Activated naive CD4-positive, alpha-beta T cell treated with anti-CD3 and anti-CD28 coated beads for 36 hours (primary cell): ENCODE measurements around the gene MMP20. TPM values are rescaled to one million over a fixed set of nuclear protein-coding genes. Genes with fewer than 3 reads are reported as not detected.

Source experiments
- CTCF ChIA-PET: fragments of 350-600 bp; sonication (Branson Sonifier 250); formaldehyde crosslinking; loops from one replicate; lab custom pipeline; 2021; ENCODE audit warnings: antibody characterized with exemption; lab: Charles Lee
- DNase-seq: peaks from one replicate; pipeline ENCODE4 v3.0.0-alpha.2; 2020
- H3K27ac Mint-ChIP-seq: one replicate; pipeline ENCODE4 v1.8.0; 2021; ENCODE audit warnings: mild to moderate bottlenecking, mixed read lengths
- H3K27me3 Mint-ChIP-seq: one replicate; pipeline ENCODE4 v1.8.0; 2021; ENCODE audit warnings: low read depth, mixed read lengths
- H3K36me3 Mint-ChIP-seq: one replicate; pipeline ENCODE4 v1.8.0; 2021; ENCODE audit warnings: low read depth, mixed read lengths
- H3K4me1 Mint-ChIP-seq: one replicate; pipeline ENCODE4 v1.8.0; 2021; ENCODE audit warnings: low read depth, mixed read lengths
- H3K4me3 Mint-ChIP-seq: one replicate; pipeline ENCODE4 v1.8.0; 2021; ENCODE audit warnings: mild to moderate bottlenecking, moderate library complexity, mixed read lengths
- H3K9me3 Mint-ChIP-seq: one replicate; pipeline ENCODE4 v1.8.0; 2021; ENCODE audit warnings: mixed read lengths
- intact Hi-C: fragments of 100-400 bp; cut with micrococcal nuclease; formaldehyde crosslinking; loops from one replicate; pipeline ENCODE4 v1.15.1; 2023
- total RNA-seq, 2 experiments: library from RNA; stranded (reverse); gene quantifications; one replicate each; pipeline ENCODE4 v1.2.3, GENCODE V29; 2021

MMP20 gene
- total RNA-seq, 2 experiments from 2014 or later, result not detected

DNA sequence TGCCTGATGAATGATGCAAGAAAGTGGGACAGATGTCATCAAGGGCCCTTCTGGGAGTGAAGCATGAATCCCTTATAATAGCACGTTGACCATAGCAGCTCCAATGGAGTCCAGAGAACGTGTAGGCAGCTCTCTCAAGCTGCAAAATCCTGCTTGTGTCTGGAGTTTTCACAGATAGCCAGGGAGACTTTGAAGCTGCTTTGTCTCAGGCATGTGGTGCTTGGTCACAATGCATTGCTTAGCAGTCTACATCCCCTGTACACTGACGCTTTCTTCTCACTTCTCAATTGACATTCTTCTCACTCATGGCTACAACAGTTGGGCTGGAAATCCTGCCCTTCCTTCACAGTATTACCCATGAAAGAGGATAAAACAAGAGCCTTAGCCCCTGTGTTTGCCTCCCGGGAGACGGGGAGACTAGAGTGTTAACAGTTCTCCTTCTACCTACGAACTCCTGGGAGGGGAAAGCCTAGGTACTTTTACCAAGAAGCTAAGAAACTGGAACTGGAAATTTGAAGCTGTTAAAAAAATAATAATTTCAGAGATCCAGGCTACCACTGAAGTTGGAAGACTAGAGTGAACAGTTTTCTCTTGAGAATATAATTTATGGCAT, 73.9 kb downstream of the MMP20 start:
- Mint-ChIP-seq H3K27me3 (no peaks in the 10 kb centered on the region), H3K36me3 (no peaks in the 10 kb centered on the region), H3K27ac (no peak overlapping the region), H3K4me1 (no peaks in the 10 kb centered on the region), H3K9me3 (no peaks in the 10 kb centered on the region), H3K4me3 (no peak overlapping the region)
- intact Hi-C loops, result no loop called here
- CTCF ChIA-PET, result interaction anchor here (0.6 to 1.1 kb wide), 3 partner anchors 55 to 143 kb away, joined by 3 read pairs; no protein-coding TSS in a partner anchor
- DNase-seq, result no peak

DNA sequence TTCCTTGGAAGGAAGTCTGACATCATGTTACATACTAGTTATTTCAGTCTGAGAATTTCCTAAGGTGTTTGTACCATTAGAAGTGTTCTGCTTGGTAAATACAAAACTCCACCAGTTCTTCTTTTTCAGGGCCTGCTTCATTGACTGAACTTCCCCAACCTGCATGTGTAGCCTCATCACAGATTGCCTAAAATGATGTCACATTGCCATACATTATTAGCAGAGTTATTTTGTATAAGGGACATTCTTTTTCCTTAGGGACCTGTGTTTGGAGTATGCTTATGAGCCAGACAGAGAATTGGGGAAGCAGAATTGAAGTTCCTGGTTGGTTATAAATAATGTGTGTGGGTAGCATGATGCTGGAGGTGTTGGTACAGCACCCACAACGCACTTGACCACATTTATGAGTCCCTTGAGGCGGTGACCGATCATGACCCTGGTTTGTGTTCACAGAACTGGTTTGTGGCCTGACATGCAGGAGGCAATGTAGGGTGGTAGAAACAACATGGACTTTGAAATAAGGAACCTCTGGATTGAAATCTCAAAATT, 78.1 kb downstream of the MMP20 start:
- intact Hi-C loops, result no loop called here
- H3K9me3 Mint-ChIP-seq, result no peaks in the 10 kb centered on the region
- no peak overlapping the region for H3K4me3 Mint-ChIP-seq
- no peaks in the 10 kb centered on the region for H3K36me3 Mint-ChIP-seq
- H3K27me3 Mint-ChIP-seq, result no peaks in the 10 kb centered on the region
- CTCF ChIA-PET, result interaction anchor here (0.6 kb wide), 1 partner anchor 170 kb away, joined by 4 read pairs; no protein-coding TSS in a partner anchor
- no peak overlapping the region for H3K27ac Mint-ChIP-seq
- DNase-seq, result no peak
- no peaks in the 10 kb centered on the region for H3K4me1 Mint-ChIP-seq

GRCh38 chr11:102546427-102546826, 78.7 kb downstream of the MMP20 start:
- intact Hi-C loops, result no loop called here
- H3K4me3 Mint-ChIP-seq, result no peak overlapping the region
- H3K9me3 Mint-ChIP-seq, result no peaks in the 10 kb centered on the region
- H3K27me3 Mint-ChIP-seq, result no peaks in the 10 kb centered on the region
- no peak for DNase-seq
- CTCF ChIA-PET, result interaction anchor here (1.1 kb wide), 1 partner anchor 66 kb away, joined by 3 read pairs; no protein-coding TSS in a partner anchor
- no peaks in the 10 kb centered on the region for H3K36me3 Mint-ChIP-seq
- H3K27ac Mint-ChIP-seq, result no peak overlapping the region
- no peaks in the 10 kb centered on the region for H3K4me1 Mint-ChIP-seq

GRCh38 chr11:102545701-102546100, 79.4 kb downstream of the MMP20 start:
- Mint-ChIP-seq H3K36me3 (no peaks in the 10 kb centered on the region), H3K4me1 (no peaks in the 10 kb centered on the region), H3K9me3 (no peaks in the 10 kb centered on the region), H3K27ac (no peak overlapping the region), H3K27me3 (no peaks in the 10 kb centered on the region), H3K4me3 (no peak overlapping the region)
- CTCF ChIA-PET, result interaction anchor here (0.6 to 1.1 kb wide), 2 partner anchors 67 to 392 kb away, joined by 3 read pairs; no protein-coding TSS in a partner anchor
- intact Hi-C loops, result no loop called here
- no peak for DNase-seq

DNA sequence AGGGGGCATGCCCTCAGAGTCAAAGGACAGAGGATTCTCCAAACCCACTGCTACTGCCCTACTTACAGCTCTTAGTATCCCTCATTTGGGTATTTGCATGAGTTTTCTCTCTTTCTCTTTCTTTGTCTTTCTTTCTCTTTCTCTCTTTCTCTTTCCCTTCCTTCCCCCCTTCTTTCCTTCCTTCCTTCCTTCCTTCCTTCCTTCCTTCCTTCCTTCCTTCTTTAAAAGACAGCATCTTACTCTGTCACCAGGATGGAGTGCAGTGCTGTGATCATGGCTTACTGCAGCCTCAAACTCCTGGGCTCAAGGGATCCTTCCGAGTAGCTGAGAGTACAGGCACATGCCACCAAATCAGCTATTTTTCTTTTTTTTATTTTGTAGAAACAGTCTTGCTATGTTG, 80.5 kb downstream of the MMP20 start:
- no peak overlapping the region for H3K27ac Mint-ChIP-seq
- no peaks in the 10 kb centered on the region for H3K27me3 Mint-ChIP-seq
- no peaks in the 10 kb centered on the region for H3K4me1 Mint-ChIP-seq
- H3K4me3 Mint-ChIP-seq, result no peak overlapping the region
- no peaks in the 10 kb centered on the region for H3K36me3 Mint-ChIP-seq
- intact Hi-C loops, result no loop called here
- CTCF ChIA-PET, result no interaction called here
- no peaks in the 10 kb centered on the region for H3K9me3 Mint-ChIP-seq
- no peak for DNase-seq

GRCh38 chr11:102539567-102539966, 85.6 kb downstream of the MMP20 start:
- Mint-ChIP-seq H3K9me3 (no peaks in the 10 kb centered on the region), H3K4me1 (no peaks in the 10 kb centered on the region), H3K27ac (no peak overlapping the region), H3K36me3 (no peaks in the 10 kb centered on the region), H3K4me3 (no peak overlapping the region), H3K27me3 (peaks cover 2% of the 10 kb centered on the region)
- CTCF ChIA-PET, result interaction anchor here (0.6 kb wide), 1 partner anchor 32 kb away, joined by 3 read pairs; no protein-coding TSS in a partner anchor
- intact Hi-C loops, result no loop called here
- no peak for DNase-seq

DNA sequence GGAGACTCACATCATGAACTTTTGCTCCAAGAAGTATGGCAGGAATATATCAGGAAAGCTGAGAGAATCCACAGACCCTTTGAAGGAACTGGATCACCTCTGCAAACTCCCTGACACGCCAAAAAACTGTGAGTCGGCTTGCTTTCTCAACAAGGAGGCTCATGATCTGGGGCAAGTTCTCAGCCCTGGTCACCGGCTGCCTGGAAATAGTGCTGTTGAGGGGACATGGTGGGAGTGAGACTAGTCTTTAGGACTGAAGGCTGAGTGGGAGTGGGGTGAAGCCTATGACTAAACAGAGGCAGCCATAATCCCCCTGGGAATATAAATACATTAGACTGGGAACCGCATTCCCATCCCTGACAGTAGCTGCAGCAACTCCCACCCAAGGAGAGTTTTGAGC, 86.2 kb downstream of the MMP20 start:
- no peak overlapping the region for H3K4me3 Mint-ChIP-seq
- no peak for DNase-seq
- H3K27me3 Mint-ChIP-seq, result peaks cover 2% of the 10 kb centered on the region
- no peaks in the 10 kb centered on the region for H3K36me3 Mint-ChIP-seq
- no peaks in the 10 kb centered on the region for H3K4me1 Mint-ChIP-seq
- no peaks in the 10 kb centered on the region for H3K9me3 Mint-ChIP-seq
- intact Hi-C loops, result no loop called here
- CTCF ChIA-PET, result interaction anchor here (0.6 to 1.1 kb wide), 3 partner anchors 31 to 75 kb away, joined by 3 read pairs; no protein-coding TSS in a partner anchor
- no peak overlapping the region for H3K27ac Mint-ChIP-seq

DNA sequence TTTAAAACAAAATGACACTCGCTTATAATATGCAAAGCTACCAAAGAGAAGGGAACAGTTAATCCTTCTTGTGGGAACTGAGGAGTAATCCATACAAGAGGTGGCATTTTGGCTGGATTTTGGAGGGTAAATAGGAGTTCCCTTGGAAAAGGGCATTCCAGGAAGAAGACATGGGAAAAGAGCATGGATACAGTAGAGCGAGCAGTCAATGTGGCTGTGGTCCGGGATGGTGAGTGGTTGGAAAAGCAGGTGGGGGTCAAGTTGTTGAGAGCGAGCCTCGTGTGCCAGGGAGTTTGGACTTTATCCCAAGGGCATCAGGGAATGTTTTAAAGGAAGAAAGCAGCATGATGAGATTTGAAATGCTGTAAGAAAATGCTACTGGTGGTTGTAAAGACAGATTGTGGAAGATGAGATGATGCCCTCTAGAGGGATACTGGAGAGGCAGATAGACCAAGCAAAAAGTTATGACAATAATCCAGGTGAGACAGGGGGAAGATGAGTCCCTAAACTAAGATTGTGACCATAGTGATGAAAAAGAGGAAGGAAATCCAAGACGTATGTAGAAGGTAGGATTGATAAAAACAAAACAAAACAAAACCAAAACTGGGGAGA, 90.8 kb downstream of the MMP20 start:
- H3K4me3 Mint-ChIP-seq, result no peak overlapping the region
- CTCF ChIA-PET, result interaction anchor here (1.5 kb wide), 1 partner anchor 11 kb away, joined by 3 read pairs; no protein-coding TSS in a partner anchor
- H3K27me3 Mint-ChIP-seq, result peaks cover 2% of the 10 kb centered on the region
- intact Hi-C loops, result no loop called here
- peaks cover 7% of the 10 kb centered on the region for H3K4me1 Mint-ChIP-seq
- no peak overlapping the region for H3K27ac Mint-ChIP-seq
- H3K36me3 Mint-ChIP-seq, result no peaks in the 10 kb centered on the region
- no peak for DNase-seq
- H3K9me3 Mint-ChIP-seq, result no peaks in the 10 kb centered on the region

- no peak for DNase-seq
- CTCF ChIA-PET, result no interaction called here
Measured at GRCh38 chr11:102530558-102530957, 94.6 kb downstream of the MMP20 start, which contains the start of gene MMP7. TSS of gene MMP7 (minus strand) at chr11:102530747. CDS start at chr11:102530700, 47 bp downstream.

GRCh38 chr11:102528618-102529017, 96.5 kb downstream of the MMP20 start:
- CTCF ChIA-PET, result interaction anchor here (0.7 to 1.6 kb wide), 2 partner anchors 10 to 85 kb away, joined by 4 to 5 read pairs; no protein-coding TSS in a partner anchor
- no peaks in the 10 kb centered on the region for H3K27me3 Mint-ChIP-seq
- intact Hi-C loops, result loop anchor here (2.0 kb wide), 1 partner anchor 26 kb away; no protein-coding TSS in a partner anchor
- no peak overlapping the region for H3K27ac Mint-ChIP-seq
- no peak for DNase-seq
- peaks cover 7% of the 10 kb centered on the region for H3K4me1 Mint-ChIP-seq
- H3K9me3 Mint-ChIP-seq, result no peaks in the 10 kb centered on the region
- H3K36me3 Mint-ChIP-seq, result no peaks in the 10 kb centered on the region
- no peak overlapping the region for H3K4me3 Mint-ChIP-seq

More at GRCh38 chr11:102530558-102530957, 94.6 kb downstream of the MMP20 start, which contains the start of gene MMP7:
- Mint-ChIP-seq H3K4me1 (peaks cover 7% of the 10 kb centered on the region), H3K27me3 (no peaks in the 10 kb centered on the region), H3K27ac (no peak within 1 kb of the TSS), H3K4me3 (peak within 1 kb of the TSS; percentile 3), H3K9me3 (no peaks in the 10 kb centered on the region), H3K36me3 (no peaks in the 10 kb centered on the region)
- intact Hi-C loops, result no loop called here

GRCh38 chr11:102527684-102528083, 97.4 kb downstream of the MMP20 start:
- Mint-ChIP-seq H3K9me3 (no peaks in the 10 kb centered on the region), H3K36me3 (no peaks in the 10 kb centered on the region), H3K4me1 (peaks cover 7% of the 10 kb centered on the region), H3K27me3 (no peaks in the 10 kb centered on the region), H3K4me3 (no peak overlapping the region), H3K27ac (no peak overlapping the region)
- intact Hi-C loops, result loop anchor here (2.0 kb wide), 1 partner anchor 27 kb away; no protein-coding TSS in a partner anchor
- no peak for DNase-seq
- CTCF ChIA-PET, result interaction anchor here (1.6 kb wide), 1 partner anchor 86 kb away, joined by 4 read pairs; no protein-coding TSS in a partner anchor

- peaks cover 7% of the 10 kb centered on the region for H3K4me1 Mint-ChIP-seq
- intact Hi-C loops, result no loop called here
- H3K4me3 Mint-ChIP-seq, result no peak overlapping the region
- H3K27me3 Mint-ChIP-seq, result no peaks in the 10 kb centered on the region
- no peaks in the 10 kb centered on the region for H3K36me3 Mint-ChIP-seq
- H3K27ac Mint-ChIP-seq, result no peak overlapping the region
- H3K9me3 Mint-ChIP-seq, result no peaks in the 10 kb centered on the region
- no peak for DNase-seq
- CTCF ChIA-PET, result interaction anchor here (0.9 to 3.9 kb wide), 2 partner anchors 9 to 86 kb away, joined by 3 to 22 read pairs; no protein-coding TSS in a partner anchor
Measured at GRCh38 chr11:102527041-102527440, 98.1 kb downstream of the MMP20 start.
